ENCODE results near the gene SPNS3.

DNA sequence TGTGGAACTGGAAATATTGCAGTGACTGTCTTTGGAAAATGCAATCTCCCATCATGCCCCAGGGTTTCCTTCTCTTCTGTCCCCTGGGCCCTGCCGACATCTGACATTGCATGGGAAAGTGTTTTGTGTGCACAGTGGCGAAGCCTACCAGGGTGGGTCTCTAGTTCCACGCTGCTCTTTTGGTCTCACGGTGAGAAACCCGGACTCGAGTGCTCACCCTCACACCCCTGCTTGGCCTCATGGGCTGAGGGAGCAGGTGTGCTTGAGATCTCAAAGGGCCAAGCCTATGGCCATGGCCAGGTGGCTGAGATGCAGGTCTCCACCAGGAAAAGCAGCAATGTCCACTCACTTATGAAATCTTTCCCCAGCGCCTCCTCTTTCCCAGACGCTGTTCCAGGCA, 32.0 kb downstream of the SPNS3 start:
- TF ChIP-seq, protein P1, sequence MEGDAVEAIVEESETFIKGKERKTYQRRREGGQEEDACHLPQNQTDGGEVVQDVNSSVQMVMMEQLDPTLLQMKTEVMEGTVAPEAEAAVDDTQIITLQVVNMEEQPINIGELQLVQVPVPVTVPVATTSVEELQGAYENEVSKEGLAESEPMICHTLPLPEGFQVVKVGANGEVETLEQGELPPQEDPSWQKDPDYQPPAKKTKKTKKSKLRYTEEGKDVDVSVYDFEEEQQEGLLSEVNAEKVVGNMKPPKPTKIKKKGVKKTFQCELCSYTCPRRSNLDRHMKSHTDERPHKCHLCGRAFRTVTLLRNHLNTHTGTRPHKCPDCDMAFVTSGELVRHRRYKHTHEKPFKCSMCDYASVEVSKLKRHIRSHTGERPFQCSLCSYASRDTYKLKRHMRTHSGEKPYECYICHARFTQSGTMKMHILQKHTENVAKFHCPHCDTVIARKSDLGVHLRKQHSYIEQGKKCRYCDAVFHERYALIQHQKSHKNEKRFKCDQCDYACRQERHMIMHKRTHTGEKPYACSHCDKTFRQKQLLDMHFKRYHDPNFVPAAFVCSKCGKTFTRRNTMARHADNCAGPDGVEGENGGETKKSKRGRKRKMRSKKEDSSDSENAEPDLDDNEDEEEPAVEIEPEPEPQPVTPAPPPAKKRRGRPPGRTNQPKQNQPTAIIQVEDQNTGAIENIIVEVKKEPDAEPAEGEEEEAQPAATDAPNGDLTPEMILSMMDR (IDR thresholded peaks at IDR 0.05; ENCODE audit: low read depth, low read length, missing input control) = no peak
- TF ChIP-seq GABPA (IDR thresholded peaks at IDR 0.05 in 1 of 2, conservative IDR thresholded peaks at IDR 0.05 in 1 of 2) (no peak), TAF1 (conservative IDR thresholded peaks at IDR 0.05) (no peak), RAD21 (IDR thresholded peaks at IDR 0.05) (no peak), RXRA (IDR thresholded peaks at IDR 0.05) (no peak), FOXA1 (IDR thresholded peaks at IDR 0.05) (no peak), YY1 (IDR thresholded peaks at IDR 0.05) (no peak)
- TF ChIP-seq, protein P2, sequence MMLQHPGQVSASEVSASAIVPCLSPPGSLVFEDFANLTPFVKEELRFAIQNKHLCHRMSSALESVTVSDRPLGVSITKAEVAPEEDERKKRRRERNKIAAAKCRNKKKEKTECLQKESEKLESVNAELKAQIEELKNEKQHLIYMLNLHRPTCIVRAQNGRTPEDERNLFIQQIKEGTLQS (IDR thresholded peaks at IDR 0.05) = no peak
- TF ChIP-seq, protein P3, sequence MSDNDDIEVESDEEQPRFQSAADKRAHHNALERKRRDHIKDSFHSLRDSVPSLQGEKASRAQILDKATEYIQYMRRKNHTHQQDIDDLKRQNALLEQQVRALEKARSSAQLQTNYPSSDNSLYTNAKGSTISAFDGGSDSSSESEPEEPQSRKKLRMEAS (IDR thresholded peaks at IDR 0.05) = no peak
- TF ChIP-seq, protein P4, sequence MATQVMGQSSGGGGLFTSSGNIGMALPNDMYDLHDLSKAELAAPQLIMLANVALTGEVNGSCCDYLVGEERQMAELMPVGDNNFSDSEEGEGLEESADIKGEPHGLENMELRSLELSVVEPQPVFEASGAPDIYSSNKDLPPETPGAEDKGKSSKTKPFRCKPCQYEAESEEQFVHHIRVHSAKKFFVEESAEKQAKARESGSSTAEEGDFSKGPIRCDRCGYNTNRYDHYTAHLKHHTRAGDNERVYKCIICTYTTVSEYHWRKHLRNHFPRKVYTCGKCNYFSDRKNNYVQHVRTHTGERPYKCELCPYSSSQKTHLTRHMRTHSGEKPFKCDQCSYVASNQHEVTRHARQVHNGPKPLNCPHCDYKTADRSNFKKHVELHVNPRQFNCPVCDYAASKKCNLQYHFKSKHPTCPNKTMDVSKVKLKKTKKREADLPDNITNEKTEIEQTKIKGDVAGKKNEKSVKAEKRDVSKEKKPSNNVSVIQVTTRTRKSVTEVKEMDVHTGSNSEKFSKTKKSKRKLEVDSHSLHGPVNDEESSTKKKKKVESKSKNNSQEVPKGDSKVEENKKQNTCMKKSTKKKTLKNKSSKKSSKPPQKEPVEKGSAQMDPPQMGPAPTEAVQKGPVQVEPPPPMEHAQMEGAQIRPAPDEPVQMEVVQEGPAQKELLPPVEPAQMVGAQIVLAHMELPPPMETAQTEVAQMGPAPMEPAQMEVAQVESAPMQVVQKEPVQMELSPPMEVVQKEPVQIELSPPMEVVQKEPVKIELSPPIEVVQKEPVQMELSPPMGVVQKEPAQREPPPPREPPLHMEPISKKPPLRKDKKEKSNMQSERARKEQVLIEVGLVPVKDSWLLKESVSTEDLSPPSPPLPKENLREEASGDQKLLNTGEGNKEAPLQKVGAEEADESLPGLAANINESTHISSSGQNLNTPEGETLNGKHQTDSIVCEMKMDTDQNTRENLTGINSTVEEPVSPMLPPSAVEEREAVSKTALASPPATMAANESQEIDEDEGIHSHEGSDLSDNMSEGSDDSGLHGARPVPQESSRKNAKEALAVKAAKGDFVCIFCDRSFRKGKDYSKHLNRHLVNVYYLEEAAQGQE (IDR thresholded peaks at IDR 0.05) = no peak
- TF ChIP-seq, protein P5, sequence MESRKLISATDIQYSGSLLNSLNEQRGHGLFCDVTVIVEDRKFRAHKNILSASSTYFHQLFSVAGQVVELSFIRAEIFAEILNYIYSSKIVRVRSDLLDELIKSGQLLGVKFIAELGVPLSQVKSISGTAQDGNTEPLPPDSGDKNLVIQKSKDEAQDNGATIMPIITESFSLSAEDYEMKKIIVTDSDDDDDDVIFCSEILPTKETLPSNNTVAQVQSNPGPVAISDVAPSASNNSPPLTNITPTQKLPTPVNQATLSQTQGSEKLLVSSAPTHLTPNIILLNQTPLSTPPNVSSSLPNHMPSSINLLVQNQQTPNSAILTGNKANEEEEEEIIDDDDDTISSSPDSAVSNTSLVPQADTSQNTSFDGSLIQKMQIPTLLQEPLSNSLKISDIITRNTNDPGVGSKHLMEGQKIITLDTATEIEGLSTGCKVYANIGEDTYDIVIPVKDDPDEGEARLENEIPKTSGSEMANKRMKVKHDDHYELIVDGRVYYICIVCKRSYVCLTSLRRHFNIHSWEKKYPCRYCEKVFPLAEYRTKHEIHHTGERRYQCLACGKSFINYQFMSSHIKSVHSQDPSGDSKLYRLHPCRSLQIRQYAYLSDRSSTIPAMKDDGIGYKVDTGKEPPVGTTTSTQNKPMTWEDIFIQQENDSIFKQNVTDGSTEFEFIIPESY (IDR thresholded peaks at IDR 0.05) = no peak

All from liver (tissue), 3 donors.